ENCODE measurements around the gene ZNF107.

Gene ZNF107

DNA sequence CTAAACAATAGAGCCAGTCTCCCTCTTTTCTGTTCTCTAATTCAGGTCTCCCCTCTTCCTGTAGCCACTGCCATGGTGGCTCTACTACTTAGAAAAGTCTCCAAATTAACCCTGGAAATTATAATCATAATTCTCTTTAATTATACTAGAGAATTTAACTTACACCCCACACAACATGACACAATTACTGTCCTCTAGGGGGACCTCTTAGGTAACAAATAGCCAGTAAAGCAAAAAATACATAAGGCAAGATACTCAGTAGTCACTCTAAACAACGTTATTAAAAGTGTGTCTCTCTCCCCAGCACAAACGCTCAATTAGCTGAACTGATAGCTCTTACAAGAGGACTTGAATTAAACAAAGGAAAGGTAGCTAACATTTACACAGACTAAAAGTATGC lies 44.3 kb upstream of the ZNF107 start:
- no peaks in the 10 kb centered on the region for H4K20me1 ChIP-seq (ENCODE audit: control insufficient read depth, insufficient read depth, low read depth, low read length)
- no peaks in the 10 kb centered on the region for H3K27me3 ChIP-seq (ENCODE audit: control insufficient read depth, low read length)
- no peaks in the 10 kb centered on the region for H3K9me2 ChIP-seq (replicated peaks; ENCODE audit: control insufficient read depth, low read length)
- H3K36me3 ChIP-seq (ENCODE audit: control insufficient read depth, low read length) = no peaks in the 10 kb centered on the region
- peaks cover 19% of the 10 kb centered on the region for H3K9me3 ChIP-seq (ENCODE audit: control insufficient read depth, insufficient read depth, low read length)
- no peaks in the 10 kb centered on the region for H3F3A ChIP-seq (ENCODE audit: control insufficient read depth, insufficient read depth)
- H3K4me1 ChIP-seq (ENCODE audit: control insufficient read depth, low read length) = peaks cover 5% of the 10 kb centered on the region
- H3K27ac ChIP-seq (ENCODE audit: low read depth, low read length) = no peak overlapping the region
- H3K4me2 ChIP-seq (ENCODE audit: low read length) = no peak overlapping the region
- no peak overlapping the region for H3K4me3 ChIP-seq (ENCODE audit: low read length)
- no peaks in the 10 kb centered on the region for H3K79me2 ChIP-seq (ENCODE audit: control insufficient read depth, low read length)
- no peak for TF ChIP-seq EZH2phosphoT487 (IDR thresholded peaks at IDR 0.05; ENCODE audit: borderline replicate concordance, low read length)
- TF ChIP-seq CTCF (IDR thresholded peaks at IDR 0.05; ENCODE audit: low read depth, low read length, poor library complexity, severe bottlenecking) = peak; percentile 20

- no peak overlapping the region for H3K27ac ChIP-seq (ENCODE audit: low read depth, low read length)
- TF ChIP-seq CTCF (IDR thresholded peaks at IDR 0.05; ENCODE audit: low read depth, low read length, poor library complexity, severe bottlenecking) = peak; percentile 88
- no peak for TF ChIP-seq EZH2phosphoT487 (IDR thresholded peaks at IDR 0.05; ENCODE audit: borderline replicate concordance, low read length)
- peaks cover 6% of the 10 kb centered on the region; the same call in 1 of the 2 replicates for H3K9me3 ChIP-seq (ENCODE audit: control insufficient read depth, insufficient read depth, low read length)
- H4K20me1 ChIP-seq (ENCODE audit: control insufficient read depth, insufficient read depth, low read depth, low read length) = no peaks in the 10 kb centered on the region
- no peaks in the 10 kb centered on the region for H3K9me2 ChIP-seq (replicated peaks; ENCODE audit: control insufficient read depth, low read length)
- peaks cover 5% of the 10 kb centered on the region for H3K4me1 ChIP-seq (ENCODE audit: control insufficient read depth, low read length)
- no peak overlapping the region for H3K4me3 ChIP-seq (ENCODE audit: low read length)
- no peaks in the 10 kb centered on the region for H3K79me2 ChIP-seq (ENCODE audit: control insufficient read depth, low read length)
- H3K36me3 ChIP-seq (ENCODE audit: control insufficient read depth, low read length) = no peaks in the 10 kb centered on the region
- no peak overlapping the region for H3K4me2 ChIP-seq (ENCODE audit: low read length)
- no peaks in the 10 kb centered on the region for H3K27me3 ChIP-seq (ENCODE audit: control insufficient read depth, low read length)
- H3F3A ChIP-seq (ENCODE audit: control insufficient read depth, insufficient read depth) = no peaks in the 10 kb centered on the region
Observed at GRCh38 chr7:64625114-64626082, 40.5 kb upstream of the ZNF107 start.

DNA sequence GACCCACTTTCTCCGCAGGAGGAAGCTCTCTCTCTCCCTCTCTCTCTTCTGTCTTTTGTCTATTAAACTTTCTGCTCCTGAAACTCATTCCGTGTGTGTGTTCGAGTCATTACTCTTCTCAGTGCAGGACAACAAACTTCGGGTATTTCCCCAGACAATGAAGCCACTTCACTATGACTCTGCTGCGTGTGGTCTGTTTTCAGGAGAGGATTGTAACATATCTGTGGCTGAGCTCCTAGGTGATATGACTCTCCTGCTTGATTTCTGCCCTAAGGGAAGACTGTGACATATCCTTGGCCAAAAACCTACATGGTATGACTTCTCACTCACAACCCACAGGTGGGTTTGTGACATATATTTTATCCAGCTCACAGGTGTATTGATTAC lies 39.9 kb upstream of the ZNF107 start:
- Histone ChIP-seq H3K9me3 (ENCODE audit: control insufficient read depth, insufficient read depth, low read length) (peaks cover 3% of the 10 kb centered on the region; the same call in 1 of the 2 replicates), H4K20me1 (ENCODE audit: control insufficient read depth, insufficient read depth, low read depth, low read length) (no peaks in the 10 kb centered on the region), H3K4me3 (ENCODE audit: low read length) (no peak overlapping the region), H3K4me2 (ENCODE audit: low read length) (no peak overlapping the region), H3K9me2 (replicated peaks; ENCODE audit: control insufficient read depth, low read length) (no peaks in the 10 kb centered on the region), H3K27ac (ENCODE audit: low read depth, low read length) (no peak overlapping the region), H3K36me3 (ENCODE audit: control insufficient read depth, low read length) (no peaks in the 10 kb centered on the region), H3F3A (ENCODE audit: control insufficient read depth, insufficient read depth) (no peaks in the 10 kb centered on the region), H3K79me2 (ENCODE audit: control insufficient read depth, low read length) (no peaks in the 10 kb centered on the region), H3K27me3 (ENCODE audit: control insufficient read depth, low read length) (no peaks in the 10 kb centered on the region), H3K4me1 (ENCODE audit: control insufficient read depth, low read length) (peaks cover 5% of the 10 kb centered on the region)
- no peak for TF ChIP-seq EZH2phosphoT487 (IDR thresholded peaks at IDR 0.05; ENCODE audit: borderline replicate concordance, low read length)
- TF ChIP-seq CTCF (IDR thresholded peaks at IDR 0.05; ENCODE audit: low read depth, low read length, poor library complexity, severe bottlenecking) = no peak

Measured in DOHH2 (cell line).